Measurements from ENCODE around the gene CEACAM1.
"Not testable (repeated sequence)": the region's sequence is repeated elsewhere in the genome, so short reads cannot be mapped to it uniquely, and the experiment has no call there.

Gene CEACAM1

GRCh38 chr19:42512743-42513304, 15.5 kb downstream of the CEACAM1 start:
- TF ChIP-seq POLR2A (IDR thresholded peaks at IDR 0.05; ENCODE audit: low read depth, low read length), result no peak
- FAIRE-seq (no peak), DNase-seq (ENCODE audit: insufficient read length, low spot score) (no peak)

GRCh38 chr19:42512130-42512636, 16.1 kb downstream of the CEACAM1 start:
- DNase-seq (ENCODE audit: insufficient read length, low spot score), result no peak
- TF ChIP-seq POLR2A (IDR thresholded peaks at IDR 0.05; ENCODE audit: low read depth, low read length), result no peak
- no peak for FAIRE-seq

GRCh38 chr19:42511340-42511739, 16.9 kb downstream of the CEACAM1 start:
- FAIRE-seq, result no peak
- no peak for DNase-seq (ENCODE audit: insufficient read length, low spot score)

GRCh38 chr19:42508892-42509444, 19.3 kb downstream of the CEACAM1 start:
- FAIRE-seq, result no peak
- no peak for DNase-seq (ENCODE audit: insufficient read length, low spot score)
- TF ChIP-seq POLR2A (IDR thresholded peaks at IDR 0.05; ENCODE audit: low read depth, low read length), result no peak

More at GRCh38 chr19:42511340-42511739, 16.9 kb downstream of the CEACAM1 start:
- no peak for TF ChIP-seq POLR2A (IDR thresholded peaks at IDR 0.05; ENCODE audit: low read depth, low read length)

- no peak for DNase-seq (ENCODE audit: insufficient read length, low spot score)
- no peak for TF ChIP-seq POLR2A (IDR thresholded peaks at IDR 0.05; ENCODE audit: low read depth, low read length)
- FAIRE-seq, result no peak
Observed at GRCh38 chr19:42505066-42505465, 23.2 kb downstream of the CEACAM1 start.

GRCh38 chr19:42501733-42502132, 26.5 kb downstream of the CEACAM1 start:
- TF ChIP-seq POLR2A (IDR thresholded peaks at IDR 0.05; ENCODE audit: low read depth, low read length), result no peak
- no peak for FAIRE-seq
- DNase-seq (ENCODE audit: insufficient read length, low spot score), result no peak

- DNase-seq (ENCODE audit: insufficient read length, low spot score); FAIRE-seq: not testable (repeated sequence)
Observed at GRCh38 chr19:42501243-42501642, 27.0 kb downstream of the CEACAM1 start.

- DNase-seq (ENCODE audit: insufficient read length, low spot score), result no peak
- no peak for TF ChIP-seq POLR2A (IDR thresholded peaks at IDR 0.05; ENCODE audit: low read depth, low read length)
- FAIRE-seq, result no peak
Observed at GRCh38 chr19:42498169-42498757, 30.0 kb downstream of the CEACAM1 start.

- TF ChIP-seq POLR2A (IDR thresholded peaks at IDR 0.05; ENCODE audit: low read depth, low read length), result no peak
- DNase-seq (ENCODE audit: insufficient read length, low spot score) (no peak), FAIRE-seq (no peak)
Observed at GRCh38 chr19:42497492-42498168, 30.7 kb downstream of the CEACAM1 start.

GRCh38 chr19:42496460-42497133, 31.7 kb downstream of the CEACAM1 start:
- no peak for TF ChIP-seq POLR2A (IDR thresholded peaks at IDR 0.05; ENCODE audit: low read depth, low read length)
- DNase-seq (ENCODE audit: insufficient read length, low spot score), result no peak
- FAIRE-seq, result no peak

GRCh38 chr19:42495663-42496062, 32.6 kb downstream of the CEACAM1 start:
- no peak for FAIRE-seq
- no peak for TF ChIP-seq POLR2A (IDR thresholded peaks at IDR 0.05; ENCODE audit: low read depth, low read length)
- DNase-seq (ENCODE audit: insufficient read length, low spot score), result no peak

GRCh38 chr19:42494321-42494720, 34.0 kb downstream of the CEACAM1 start:
- FAIRE-seq, result no peak

GRCh38 chr19:42488783-42489521, 39.3 kb downstream of the CEACAM1 start:
- DNase-seq (ENCODE audit: insufficient read length, low spot score) (no peak), FAIRE-seq (no peak)
- TF ChIP-seq POLR2A (IDR thresholded peaks at IDR 0.05; ENCODE audit: low read depth, low read length), result no peak

More at GRCh38 chr19:42494321-42494720, 34.0 kb downstream of the CEACAM1 start:
- no peak for DNase-seq (ENCODE audit: insufficient read length, low spot score)
- TF ChIP-seq POLR2A (IDR thresholded peaks at IDR 0.05; ENCODE audit: low read depth, low read length), result no peak

All from H54 (cell line).